B cell (primary cell): ENCODE measurements around the gene COL17A1.

Experiments used
- EZH2 ChIP-seq: IDR thresholded peaks from 2 replicates; pipeline ENCODE4 v1.6.1; 2012; ENCODE audit warnings: borderline replicate concordance, low read depth, mild to moderate bottlenecking, moderate library complexity, low read length; ENCODE audit not compliant: insufficient read depth, poor library complexity, severe bottlenecking
- TF ChIP-seq, protein P1 (sequence below): fragments of 200-600 bp; IDR thresholded peaks from one replicate; pipeline ENCODE4 v1.8.0; 2022; ENCODE audit warnings: antibody characterized with exemption, mild to moderate bottlenecking

DNA sequence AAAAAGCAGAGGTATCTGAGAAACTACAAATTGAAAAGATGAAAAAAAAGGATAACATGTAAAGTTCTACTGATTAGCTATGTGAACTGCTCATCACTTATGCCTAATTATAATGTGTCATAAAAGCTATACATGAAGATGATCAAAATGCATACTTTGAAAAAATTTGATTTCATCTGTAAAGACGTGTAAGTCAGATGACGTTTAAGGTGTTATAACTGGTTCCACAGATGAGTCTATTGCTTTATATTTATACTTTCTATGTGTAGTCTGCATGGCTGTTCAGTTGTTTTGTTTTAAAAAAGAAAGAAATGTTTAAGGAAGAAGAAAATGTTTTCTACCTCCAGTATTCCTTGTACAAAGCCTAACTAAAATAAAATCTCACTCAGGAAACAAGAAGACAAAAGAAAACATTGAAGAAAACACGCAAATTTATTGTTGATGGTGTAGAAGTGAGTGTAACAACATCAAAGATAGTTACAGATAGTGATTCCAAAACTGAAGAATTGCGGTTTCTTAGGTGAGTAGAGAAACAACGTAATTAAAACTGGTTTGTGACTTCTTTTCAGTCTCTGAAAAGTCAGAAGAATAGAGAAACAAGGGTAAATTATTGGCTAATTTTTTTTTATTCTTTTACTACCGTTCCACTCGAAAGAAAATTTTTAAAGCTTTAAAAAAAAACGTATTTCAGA is 80.4 kb downstream of the COL17A1 start:
- TF ChIP-seq, protein P1, sequence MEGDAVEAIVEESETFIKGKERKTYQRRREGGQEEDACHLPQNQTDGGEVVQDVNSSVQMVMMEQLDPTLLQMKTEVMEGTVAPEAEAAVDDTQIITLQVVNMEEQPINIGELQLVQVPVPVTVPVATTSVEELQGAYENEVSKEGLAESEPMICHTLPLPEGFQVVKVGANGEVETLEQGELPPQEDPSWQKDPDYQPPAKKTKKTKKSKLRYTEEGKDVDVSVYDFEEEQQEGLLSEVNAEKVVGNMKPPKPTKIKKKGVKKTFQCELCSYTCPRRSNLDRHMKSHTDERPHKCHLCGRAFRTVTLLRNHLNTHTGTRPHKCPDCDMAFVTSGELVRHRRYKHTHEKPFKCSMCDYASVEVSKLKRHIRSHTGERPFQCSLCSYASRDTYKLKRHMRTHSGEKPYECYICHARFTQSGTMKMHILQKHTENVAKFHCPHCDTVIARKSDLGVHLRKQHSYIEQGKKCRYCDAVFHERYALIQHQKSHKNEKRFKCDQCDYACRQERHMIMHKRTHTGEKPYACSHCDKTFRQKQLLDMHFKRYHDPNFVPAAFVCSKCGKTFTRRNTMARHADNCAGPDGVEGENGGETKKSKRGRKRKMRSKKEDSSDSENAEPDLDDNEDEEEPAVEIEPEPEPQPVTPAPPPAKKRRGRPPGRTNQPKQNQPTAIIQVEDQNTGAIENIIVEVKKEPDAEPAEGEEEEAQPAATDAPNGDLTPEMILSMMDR, result no peak
- no peak for TF ChIP-seq EZH2
